Neural cell (in vitro differentiated cells): Measurements from ENCODE around the gene SRGAP3. TPM values are rescaled to one million over a fixed set of nuclear protein-coding genes. Genes with fewer than 3 reads are reported as not detected.

Experiments
- H2AFZ ChIP-seq: fragments of 200-600, 300-800 bp; sonication (generic), shearing (Covaris generic); 2 replicates; pipeline ENCODE4 v1.6.0; 2014; ENCODE audit warnings: low read depth, mild to moderate bottlenecking, antibody characterized with exemption, low read length, moderate library complexity
- H3F3A ChIP-seq: fragments of 200-600 bp; shearing (Covaris generic); 2 replicates; pipeline ENCODE4 v1.6.1; 2016; ENCODE audit warnings: mild to moderate bottlenecking, moderate library complexity, mixed read lengths, antibody characterized with exemption, low read length; ENCODE audit not compliant: insufficient read depth, poor library complexity, severe bottlenecking
- H3K27ac ChIP-seq: fragments of 200-600, 300-800 bp; sonication (generic), shearing (Covaris generic); 2 replicates; pipeline ENCODE4 v1.5.1; 2014; ENCODE audit warnings: mild to moderate bottlenecking, low read length, moderate library complexity
- H3K27me3 ChIP-seq: fragments of 300-800, 200-600 bp; sonication (generic), shearing (Covaris generic); 2 replicates; pipeline ENCODE4 v1.6.0; 2014; ENCODE audit warnings: mild to moderate bottlenecking, low read depth, low read length, moderate library complexity; ENCODE audit not compliant: insufficient read depth
- H3K36me3 ChIP-seq: fragments of 300-800, 200-600 bp; sonication (generic), shearing (Covaris generic); 2 replicates; pipeline ENCODE4 v1.5.1; 2014; ENCODE audit warnings: mild to moderate bottlenecking, antibody characterized with exemption, low read length, moderate library complexity; ENCODE audit not compliant: insufficient read depth
- H3K4me2 ChIP-seq: fragments of 300-800, 200-600 bp; sonication (generic), shearing (Covaris generic); 2 replicates; pipeline ENCODE4 v1.6.0; 2014; ENCODE audit warnings: mild to moderate bottlenecking, low read length
- H3K4me3 ChIP-seq: fragments of 300-800, 200-600 bp; sonication (generic), shearing (Covaris generic); 2 replicates; pipeline ENCODE4 v1.5.1; 2014; ENCODE audit warnings: mild to moderate bottlenecking, low read length, moderate library complexity
- H3K79me2 ChIP-seq: fragments of 200-600 bp; shearing (Covaris generic); replicated peaks from 2 replicates; pipeline ENCODE4 v1.6.0; 2014; ENCODE audit warnings: mild to moderate bottlenecking, low read length, moderate library complexity; ENCODE audit not compliant: insufficient read depth
- H3K9ac ChIP-seq: fragments of 300-800, 200-600 bp; sonication (generic), shearing (Covaris generic); 2 replicates; pipeline ENCODE4 v1.6.1; 2016; ENCODE audit warnings: mild to moderate bottlenecking, low read length, mixed read lengths
- H3K9me2 ChIP-seq: fragments of 200-600 bp; shearing (Covaris generic); 2 replicates; pipeline ENCODE4 v1.6.1; 2016; ENCODE audit warnings: mild to moderate bottlenecking, low read length, mixed read lengths; ENCODE audit not compliant: insufficient read depth
- H3K9me3 ChIP-seq: fragments of 200-600, 300-800 bp; sonication (generic), shearing (Covaris generic); 2 replicates; pipeline ENCODE4 v1.6.1; 2016; ENCODE audit warnings: mild to moderate bottlenecking, mixed run types, low read length, moderate library complexity, mixed read lengths
- H4K20me1 ChIP-seq: fragments of 200-600 bp; shearing (Covaris generic); 2 replicates; pipeline ENCODE4 v1.6.1; 2016; ENCODE audit warnings: mild to moderate bottlenecking, mixed run types; ENCODE audit not compliant: insufficient read depth
- CTCF ChIP-seq: fragments of 450-650 bp; IDR thresholded peaks from 2 replicates; pipeline ENCODE4 v1.5.1; 2014; ENCODE audit warnings: antibody characterized with exemption, mild to moderate bottlenecking, moderate library complexity; ENCODE audit not compliant: poor library complexity, severe bottlenecking
- EP300 ChIP-seq: fragments of 450-650 bp; conservative IDR thresholded peaks from 2 replicates; pipeline ENCODE4 v1.6.1; 2014; ENCODE audit warnings: antibody characterized with exemption, mild to moderate bottlenecking, moderate library complexity; ENCODE audit not compliant: poor library complexity, severe bottlenecking
- EZH2 ChIP-seq: fragments of 200-600, 300-800 bp; shearing (Covaris generic), sonication (generic); IDR thresholded peaks from 2 replicates; pipeline ENCODE4 v1.6.1; 2014; ENCODE audit warnings: antibody characterized with exemption, low read length, borderline replicate concordance, mild to moderate bottlenecking; ENCODE audit not compliant: insufficient read depth, poor library complexity, severe bottlenecking
- MXI1 ChIP-seq: fragments of 450-650 bp; conservative IDR thresholded peaks from 2 replicates; pipeline ENCODE4 v1.6.1; 2014; ENCODE audit warnings: antibody characterized with exemption, mild to moderate bottlenecking; ENCODE audit not compliant: poor library complexity, severe bottlenecking
- POLR2AphosphoS5 ChIP-seq: IDR thresholded peaks from 2 replicates; pipeline ENCODE4 v1.6.1; 2012
- RAD21 ChIP-seq: fragments of 450-650 bp; conservative IDR thresholded peaks from 2 replicates; pipeline ENCODE4 v1.6.1; 2014; ENCODE audit warnings: antibody characterized with exemption, mild to moderate bottlenecking, moderate library complexity
- REST ChIP-seq: IDR thresholded peaks from 2 replicates; pipeline ENCODE4 v1.6.1; 2012; ENCODE audit warnings: borderline replicate concordance
- SMC3 ChIP-seq: fragments of 450-650 bp; conservative IDR thresholded peaks from 2 replicates; pipeline ENCODE4 v1.6.1; 2014; ENCODE audit warnings: antibody characterized with exemption, mild to moderate bottlenecking, moderate library complexity; ENCODE audit not compliant: poor library complexity
- TAF1 ChIP-seq: IDR thresholded peaks from 2 replicates; pipeline ENCODE4 v1.6.1; 2012; ENCODE audit warnings: low read depth
- polyA plus RNA-seq: library from polyadenylated mRNA; depleted of rRNA; stranded (reverse); fragments of >200 nt; gene quantifications from 2 replicates; pipeline ENCODE4 v1.2.3, GENCODE V29; 2014

The SRGAP3 gene
- polyA plus RNA-seq, 1 donor from 2014 or later = 31.5 TPM

- H3F3A ChIP-seq = no peaks in the 10 kb centered on the region
- no peaks in the 10 kb centered on the region for H3K36me3 ChIP-seq
- no peak for TF ChIP-seq REST
- TF ChIP-seq MXI1 = no peak
- TF ChIP-seq EZH2 = no peak
- TF ChIP-seq POLR2AphosphoS5 = no peak
- TF ChIP-seq SMC3 = no peak
- TF ChIP-seq TAF1 = no peak
- no peak for TF ChIP-seq EP300
- TF ChIP-seq RAD21 = no peak
- H3K9ac ChIP-seq = no peak overlapping the region
- H3K79me2 ChIP-seq = no peaks in the 10 kb centered on the region
- no peak overlapping the region for H3K4me3 ChIP-seq
- H3K27me3 ChIP-seq = no peaks in the 10 kb centered on the region
- H3K9me3 ChIP-seq = no peaks in the 10 kb centered on the region
- H2AFZ ChIP-seq = no peak overlapping the region
- no peaks in the 10 kb centered on the region for H3K9me2 ChIP-seq
- H4K20me1 ChIP-seq = no peaks in the 10 kb centered on the region
- no peak overlapping the region for H3K4me2 ChIP-seq
- H3K27ac ChIP-seq = no peak overlapping the region
These were observed 223.0 kb downstream of the SRGAP3 start for GRCh38 chr3:9026320-9027045.

GRCh38 chr3:9024341-9024740 is 225.1 kb downstream of the SRGAP3 start:
- H3K27ac ChIP-seq = no peak overlapping the region
- no peak for TF ChIP-seq EZH2
- no peak for TF ChIP-seq MXI1
- no peak for TF ChIP-seq TAF1
- no peak for TF ChIP-seq EP300
- no peak for TF ChIP-seq REST
- no peak for TF ChIP-seq SMC3
- no peak for TF ChIP-seq CTCF
- no peak for TF ChIP-seq RAD21
- no peak for TF ChIP-seq POLR2AphosphoS5

More at GRCh38 chr3:9024341-9024740, 225.1 kb downstream of the SRGAP3 start:
- Histone ChIP-seq H3K9ac (no peak overlapping the region), H3K9me3 (no peaks in the 10 kb centered on the region), H3K9me2 (no peaks in the 10 kb centered on the region), H4K20me1 (no peaks in the 10 kb centered on the region), H3K4me3 (no peak overlapping the region), H3K27me3 (no peaks in the 10 kb centered on the region), H3K4me2 (no peak overlapping the region), H3F3A (no peaks in the 10 kb centered on the region), H2AFZ (no peak overlapping the region), H3K36me3 (no peaks in the 10 kb centered on the region), H3K79me2 (no peaks in the 10 kb centered on the region)
